Psoas muscle (tissue), 8 donors: ENCODE measurements around the gene RASGRF2. TPM values are rescaled to one million over a fixed set of nuclear protein-coding genes. Genes with fewer than 3 reads are reported as not detected.

Experiments
- ATAC-seq, 4 donors: fragments of 200-7000 bp; cut with Tn5 transposase; one replicate each; pipeline ENCODE4 v1.9.1; 2020; ENCODE audit warnings: moderate library complexity in 3 of 4, mild to moderate bottlenecking in 2 of 4
- DNase-seq, 2 donors: peaks; one replicate each; pipeline ENCODE4 v3.0.0-alpha.2; 2020
- H3K27ac ChIP-seq: fragments of 200-600 bp; one replicate; pipeline ENCODE4 v1.8.0; 2022
- H3K27me3 ChIP-seq, 3 donors: fragments of 200-600 bp in 1 of 3; one replicate each; pipeline versions ENCODE4 v1.6.1 to v1.8.0; 2013 to 2022; ENCODE audit warnings: low read length in 2 of 3, mild to moderate bottlenecking in 2 of 3, moderate library complexity in 1 of 3; ENCODE audit not compliant: insufficient read depth in 3 of 3
- H3K36me3 ChIP-seq, 2 donors: fragments of 200-600 bp in 1 of 2; one replicate each; pipeline versions ENCODE4 v1.6.1 to v1.8.0; 2013 to 2022; ENCODE audit warnings: low read depth in 1 of 2, mild to moderate bottlenecking in 1 of 2, moderate library complexity in 1 of 2; ENCODE audit not compliant: insufficient read depth in 1 of 2
- H3K4me1 ChIP-seq: fragments of 200-600 bp; one replicate; pipeline ENCODE4 v1.8.0; 2022
- H3K4me3 ChIP-seq: fragments of 200-600 bp; one replicate; pipeline ENCODE4 v1.8.0; 2022; ENCODE audit warnings: mild to moderate bottlenecking
- H3K9me3 ChIP-seq: fragments of 200-600 bp; one replicate; pipeline ENCODE4 v1.8.0; 2022
- CTCF ChIP-seq: fragments of 200-600 bp; IDR thresholded peaks from one replicate; pipeline ENCODE4 v1.8.0; 2022; ENCODE audit warnings: antibody characterized with exemption
- WGBS, 3 donors: extraction: QIAGEN DNeasy Blood & Tissue Kit; methylation state at CpG; one replicate each; pipeline versions ENCODE4 v1.1.6 to v1.1.7; 2013; 5-methylcytosine and 5-hydroxymethylcytosine counted together
- intact Hi-C, 2 donors: fragments of 100-400 bp; cut with DNase I; formaldehyde crosslinking; loops; one replicate each; pipeline versions ENCODE4 v1.11.0 to v1.14.2; 2022
- polyA plus RNA-seq, 3 donors: library from polyadenylated mRNA; stranded (reverse); fragments of 200-250 nt; gene quantifications; one replicate each; pipeline ENCODE4 v1.2.3, GENCODE V29; 2013
- total RNA-seq, 4 donors: library from RNA; stranded (reverse); fragmentation: NEBNext Ultra II Directional in 2 of 4; extraction: Animal tissue kit (Norgen Biotek cat#: 25700) in 2 of 4; gene quantifications; one replicate each; pipeline versions ENCODE4 v1.2.1 to v1.2.4, GENCODE V29; 2021 to 2023
- donor health status: healthy with polysubstance abuse.
- donor health status: DM: no; HTN: no; CAD: no; lungs with moderate emphysema.
- donor health status: Bipolar disorder and iron deficiency.
- donor health status: healthy.
- donor health status: DM: yes; HTN: yes; CAD: no.
- donor health status: DM: no; HTN: no; CAD: no.
- donor health status: DM: no; HTN: no; CAD: no.
- donor health status: DM: yes; HTN: yes; CAD: no.

Gene RASGRF2
- total and polyA plus RNA-seq, 7 donors, result 2.0 to 6.2 (median 3.2) TPM

GRCh38 chr5:81228084-81228483 lies 267.9 kb downstream of the RASGRF2 start:
- intact Hi-C loops, result no loop called here
- Histone ChIP-seq H3K9me3 (no peaks in the 10 kb centered on the region), H3K36me3 (no peaks in the 10 kb centered on the region), H3K27ac (no peak overlapping the region), H3K4me1 (peaks cover 9% of the 10 kb centered on the region), H3K27me3 (no peaks in the 10 kb centered on the region), H3K4me3 (no peak overlapping the region)
- DNase-seq, result no peak
- WGBS, 3 donors, result 52 to 60% (median 55%) methylated on average over 4 of the region's 4 CpGs
- no peak for ATAC-seq
- no peak for TF ChIP-seq CTCF

GRCh38 chr5:81230416-81230815 lies 270.3 kb downstream of the RASGRF2 start:
- intact Hi-C loops, result no loop called here
- Histone ChIP-seq H3K4me1 (peaks cover 19% of the 10 kb centered on the region), H3K27me3 (no peaks in the 10 kb centered on the region), H3K36me3 (no peaks in the 10 kb centered on the region), H3K4me3 (no peak overlapping the region), H3K9me3 (no peaks in the 10 kb centered on the region), H3K27ac (no peak overlapping the region)
- no peak for TF ChIP-seq CTCF
- ATAC-seq, result no peak
- DNase-seq, result no peak
- 87 to 94% (median 91%) methylated on average over 8 of the region's 8 CpGs for WGBS, 3 donors

- no peak for TF ChIP-seq CTCF
- intact Hi-C loops, result no loop called here
- Histone ChIP-seq H3K27me3 (no peaks in the 10 kb centered on the region), H3K27ac (peak overlapping the region; percentile 98), H3K4me1 (peaks cover 37% of the 10 kb centered on the region), H3K9me3 (no peaks in the 10 kb centered on the region), H3K36me3 (peaks cover 0 to 4% of the 10 kb centered on the region in 2 donors), H3K4me3 (peak overlapping the region; percentile 78)
- peak; percentile 84 to 94 for DNase-seq
- ATAC-seq, result peak; percentile 77 to 86 (median 84)
- 7 to 24% (median 11%) methylated on average over 12 of the region's 12 CpGs for WGBS, 3 donors
Observed at GRCh38 chr5:81232464-81233079, 272.4 kb downstream of the RASGRF2 start.

- H3K27ac ChIP-seq, result peak within 1 kb of the TSS; percentile 98
- DNase-seq, result peak; percentile 90 to 94
- no peak for TF ChIP-seq CTCF
- 4% methylated on average over 28 of the region's 28 CpGs for WGBS, 3 donors
- peaks cover 43% of the 10 kb centered on the region for H3K4me1 ChIP-seq
- ATAC-seq, result peak; percentile 85 to 87 (median 86)
- intact Hi-C loops, result no loop called here
- no peaks in the 10 kb centered on the region for H3K9me3 ChIP-seq
- peaks cover 0 to 4% of the 10 kb centered on the region in 2 donors for H3K36me3 ChIP-seq
- H3K4me3 ChIP-seq, result peak within 1 kb of the TSS; percentile 78
- no peaks in the 10 kb centered on the region for H3K27me3 ChIP-seq
Observed at GRCh38 chr5:81233080-81233634, 273.0 kb downstream of the RASGRF2 start, which contains the start of gene CKMT2. Gene CKMT2 (plus strand): TSS chr5:81233322. CDS start chr5:81251133, 17,811 bp downstream.
